Heart right ventricle (tissue), 16 donors: ENCODE measurements around the gene ADAMTS2. TPM values are rescaled to one million over a fixed set of nuclear protein-coding genes. Genes with fewer than 3 reads are reported as not detected.
"Not testable (repeated sequence)": the region's sequence is repeated elsewhere in the genome, so short reads cannot be mapped to it uniquely, and the experiment has no call there.

Experiments
- ATAC-seq, 8 donors: fragments of 200-7000 bp; cut with Tn5 transposase; one replicate each; pipeline ENCODE4 v1.9.1; 2020; ENCODE audit warnings: mild to moderate bottlenecking in 8 of 8, moderate library complexity in 8 of 8, moderate number of reproducible peaks in 1 of 8
- DNase-seq, 2 donors: peaks; one replicate each; pipeline ENCODE4 v3.0.0-alpha.2; 2020
- H3K27ac ChIP-seq, 10 donors: fragments of 200-600 bp; sonication (generic) in 2 of 10; one replicate each; pipeline versions ENCODE4 v1.5.0 to v1.8.0; 2020 to 2022; ENCODE audit warnings: mild to moderate bottlenecking in 3 of 10
- H3K27me3 ChIP-seq, 7 donors: fragments of 200-600 bp; one replicate each; pipeline ENCODE4 v1.8.0; 2021 to 2022; ENCODE audit warnings: mild to moderate bottlenecking in 2 of 7
- H3K36me3 ChIP-seq, 9 donors: fragments of 200-600 bp; sonication (generic) in 1 of 9; one replicate each; pipeline versions ENCODE4 v1.5.0 to v1.8.0; 2020 to 2022; ENCODE audit warnings: mild to moderate bottlenecking in 2 of 9
- H3K4me1 ChIP-seq, 9 donors: fragments of 200-600 bp; sonication (generic) in 1 of 9; one replicate each; pipeline versions ENCODE4 v1.5.0 to v1.8.0; 2020 to 2022; ENCODE audit warnings: mild to moderate bottlenecking in 4 of 9
- H3K4me3 ChIP-seq, 10 donors: fragments of 200-600 bp; sonication (generic) in 2 of 10; one replicate each; pipeline versions ENCODE4 v1.5.0 to v1.8.0; 2020 to 2022; ENCODE audit warnings: mild to moderate bottlenecking in 7 of 10, moderate library complexity in 2 of 10
- H3K9me3 ChIP-seq, 11 donors: fragments of 200-600 bp in 10 of 11; sonication (generic) in 2 of 11; one replicate each; pipeline versions ENCODE4 v1.5.0 to v1.8.0; 2013 to 2022; ENCODE audit warnings: mild to moderate bottlenecking in 2 of 11, control low read depth in 1 of 11, moderate library complexity in 1 of 11
- WGBS, 2 donors: extraction: QIAGEN DNeasy Blood & Tissue Kit; methylation state at CpG; one replicate each; pipeline ENCODE4 v1.1.7; 2013; ENCODE audit warnings: inconsistent platforms in 1 of 2; 5-methylcytosine and 5-hydroxymethylcytosine counted together
- intact Hi-C, 10 donors: fragments of 100-400 bp; cut with DNase I; formaldehyde crosslinking; loops; one replicate each; pipeline versions ENCODE4 v1.11.1 to v1.14.2; 2022
- polyA plus RNA-seq, 2 donors: library from polyadenylated mRNA; stranded (reverse); fragments of 200-250 nt; gene quantifications; one replicate each; pipeline ENCODE4 v1.2.3, GENCODE V29; 2013
- total RNA-seq, 10 donors: library from RNA; stranded (reverse); fragmentation: NEBNext Ultra II Directional in 3 of 10; extraction: Animal tissue kit (Norgen Biotek cat#: 25700) in 3 of 10; gene quantifications; one replicate each; pipeline versions ENCODE4 v1.2.1 to v1.2.4, GENCODE V29; 2021 to 2023
- TF ChIP-seq, protein P1 (sequence below), 9 donors: fragments of 200-600 bp; sonication (generic) in 2 of 9; IDR thresholded peaks; one replicate each; pipeline versions ENCODE4 v1.5.0 to v1.8.0; 2021 to 2022; ENCODE audit warnings: antibody characterized with exemption in 9 of 9, mild to moderate bottlenecking in 5 of 9, moderate library complexity in 1 of 9
- donor health status: Arrhythmogenic right ventricular cardiomyopathy.
- donor health status: ischemic (EF 13 %, LVEDD 7.1; RV severe dilation, severe dysfunction).
- donor health status: healthy with polysubstance abuse.
- donor health status: DM: no; HTN: yes; CAD: no.
- donor health status: DM: no; HTN: no; CAD: no.
- donor health status: ischemic (EF 25% LVEDD 6.9; RV normal size, moderate dysfunction).
- donor health status: ischemic (EF 25% LVEDD 5.7; RV mildly dilated, moderate dysfunction).
- donor health status: healthy.
- donor health status: DM: yes; HTN: yes; CAD: no.
- donor health status: Ischemic cardiomyopathy.
- donor health status: ischemic (EF 35%, LVEDD 5.7; RV mildly dilated, moderate dysfunction).
- donor health status: nonischemic (EF 11% LVEDD 7.7; RV severe dilation, severe dysfunction).
- donor health status: DM: yes; HTN: yes; CAD: no.
- donor health status: PGD.
- donor health status: ischemic (EF 29% LVEDD 5.4; RV normal size, mild dysfunction).
- donor health status: nonischemic (EF 23%, LVEDD 6.1; RV moderate dilation, normal function).

ADAMTS2 gene
- total and polyA plus RNA-seq, 12 donors, result 1.7 to 13.5 (median 3.9) TPM

DNA sequence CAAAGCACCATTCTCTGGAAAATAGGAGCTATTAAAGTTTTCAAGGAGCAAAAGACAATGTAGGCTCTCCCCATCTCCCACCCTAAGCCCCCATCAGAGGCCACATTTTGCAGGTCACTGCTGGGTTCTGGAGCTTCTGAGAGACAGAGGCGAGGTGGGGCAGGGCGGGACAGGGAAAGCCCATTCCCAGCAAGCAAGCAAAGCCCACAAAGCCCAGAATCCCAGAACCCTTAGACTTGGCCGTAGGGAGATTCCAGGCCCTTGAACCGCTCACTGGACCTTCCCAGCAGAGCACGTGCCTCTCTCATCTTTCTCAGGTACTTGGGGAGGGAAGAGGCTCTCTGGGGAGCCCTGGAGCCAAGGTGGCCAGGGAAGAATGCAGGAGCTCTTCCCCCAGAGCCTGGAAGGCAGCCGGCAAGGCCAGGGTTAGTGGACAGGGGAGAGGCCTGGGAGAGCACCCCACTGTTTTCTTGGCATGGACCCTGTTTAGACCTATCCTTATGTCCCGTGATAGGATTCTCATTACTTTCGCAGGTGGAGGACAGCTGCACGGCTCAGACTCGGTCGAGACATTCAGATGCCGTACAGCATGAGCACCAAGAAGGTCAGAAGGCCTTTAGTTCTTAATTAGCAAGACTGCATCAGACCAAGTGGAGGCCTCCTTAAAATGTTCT, 232.7 kb downstream of the ADAMTS2 start:
- H3K36me3 ChIP-seq, result peaks cover 0 to 10% (median 0%) of the 10 kb centered on the region in 9 donors
- TF ChIP-seq, protein P1, sequence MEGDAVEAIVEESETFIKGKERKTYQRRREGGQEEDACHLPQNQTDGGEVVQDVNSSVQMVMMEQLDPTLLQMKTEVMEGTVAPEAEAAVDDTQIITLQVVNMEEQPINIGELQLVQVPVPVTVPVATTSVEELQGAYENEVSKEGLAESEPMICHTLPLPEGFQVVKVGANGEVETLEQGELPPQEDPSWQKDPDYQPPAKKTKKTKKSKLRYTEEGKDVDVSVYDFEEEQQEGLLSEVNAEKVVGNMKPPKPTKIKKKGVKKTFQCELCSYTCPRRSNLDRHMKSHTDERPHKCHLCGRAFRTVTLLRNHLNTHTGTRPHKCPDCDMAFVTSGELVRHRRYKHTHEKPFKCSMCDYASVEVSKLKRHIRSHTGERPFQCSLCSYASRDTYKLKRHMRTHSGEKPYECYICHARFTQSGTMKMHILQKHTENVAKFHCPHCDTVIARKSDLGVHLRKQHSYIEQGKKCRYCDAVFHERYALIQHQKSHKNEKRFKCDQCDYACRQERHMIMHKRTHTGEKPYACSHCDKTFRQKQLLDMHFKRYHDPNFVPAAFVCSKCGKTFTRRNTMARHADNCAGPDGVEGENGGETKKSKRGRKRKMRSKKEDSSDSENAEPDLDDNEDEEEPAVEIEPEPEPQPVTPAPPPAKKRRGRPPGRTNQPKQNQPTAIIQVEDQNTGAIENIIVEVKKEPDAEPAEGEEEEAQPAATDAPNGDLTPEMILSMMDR (IDR thresholded peaks at IDR 0.05), result no peak
- intact Hi-C loops, result no loop called here
- WGBS, 2 donors, result 90 to 91% methylated on average over 12 of the region's 12 CpGs
- no peak overlapping the region for H3K4me3 ChIP-seq
- H3K27me3 ChIP-seq, result no peaks in the 10 kb centered on the region
- ATAC-seq (no peak), DNase-seq (no peak)
- peaks cover 0 to 96% (median 45%) of the 10 kb centered on the region in 11 donors for H3K9me3 ChIP-seq
- H3K4me1 ChIP-seq, result no peaks in the 10 kb centered on the region
- no peak overlapping the region for H3K27ac ChIP-seq

DNA sequence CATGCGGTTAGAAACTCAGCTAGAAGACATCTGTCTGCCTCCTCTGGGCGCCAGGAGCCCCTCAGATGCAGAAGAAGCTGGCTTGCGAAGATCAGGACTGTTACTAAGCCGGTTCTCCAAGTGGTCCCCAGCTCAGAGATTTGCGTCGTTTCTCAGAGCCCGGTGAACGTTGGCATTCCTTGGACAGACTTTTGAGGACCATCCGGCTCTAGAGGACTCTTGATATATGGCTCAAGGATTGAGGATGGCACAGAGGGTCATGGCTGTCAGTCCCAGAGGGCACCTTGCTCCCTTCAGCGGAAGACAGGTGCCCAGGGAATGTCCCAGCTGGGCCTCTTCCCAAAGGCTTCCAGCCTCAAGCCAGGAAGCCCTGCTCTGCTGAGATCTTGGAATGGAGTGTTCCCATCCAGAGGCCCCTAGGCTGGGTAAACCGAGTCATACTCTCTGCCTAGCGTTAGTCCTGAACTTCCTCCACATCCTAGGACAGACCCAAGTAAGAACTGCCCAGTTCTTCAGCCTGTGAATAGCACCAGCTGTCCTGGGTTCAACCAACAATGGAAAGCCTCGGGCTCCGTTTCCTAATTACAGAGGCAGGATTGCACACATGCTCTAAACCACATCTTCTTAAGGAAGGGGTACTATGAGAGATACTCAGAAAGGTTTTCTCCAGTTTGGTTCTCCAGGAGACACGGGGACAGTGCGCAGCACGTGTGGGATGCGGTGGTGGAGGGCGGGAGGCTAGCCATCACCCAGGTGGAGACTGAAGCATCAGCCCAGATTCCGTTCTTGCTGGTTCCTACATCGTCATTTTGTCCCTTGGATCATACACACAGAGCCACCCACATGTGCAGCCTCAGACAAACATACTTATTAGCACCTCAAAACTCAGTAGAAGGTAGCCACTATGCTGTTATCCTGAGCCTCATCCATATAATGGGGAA, 233.7 kb downstream of the ADAMTS2 start:
- Histone ChIP-seq H3K27me3 (no peaks in the 10 kb centered on the region), H3K4me1 (no peaks in the 10 kb centered on the region), H3K27ac (no peak overlapping the region), H3K9me3 (peaks cover 0 to 97% (median 49%) of the 10 kb centered on the region in 11 donors), H3K4me3 (no peak overlapping the region), H3K36me3 (peaks cover 0 to 10% (median 0%) of the 10 kb centered on the region in 9 donors)
- DNase-seq (no peak), ATAC-seq (no peak)
- TF ChIP-seq, protein P1 (IDR thresholded peaks at IDR 0.05), result no peak
- intact Hi-C loops, result no loop called here
- WGBS, 2 donors, result 85 to 86% methylated on average over 21 of the region's 21 CpGs

DNA sequence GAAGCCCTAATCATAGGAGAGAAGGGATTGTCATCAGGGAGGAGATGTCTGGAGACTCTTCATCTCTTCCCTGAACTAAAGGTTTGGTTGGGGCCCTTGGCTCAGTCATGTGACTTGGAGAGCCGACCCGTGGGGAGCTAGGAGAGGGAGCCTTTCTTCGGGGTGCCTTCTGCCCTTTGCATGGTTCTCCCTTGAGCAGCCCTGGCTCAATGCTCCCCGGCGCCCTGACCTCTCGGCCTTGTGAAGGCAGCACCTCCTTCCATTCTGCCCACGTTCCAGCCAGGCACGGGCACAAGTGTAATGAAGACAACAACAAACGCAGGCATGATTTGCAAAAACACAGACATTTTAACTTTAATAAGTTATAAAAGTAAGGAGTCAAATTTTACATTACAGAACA, 234.7 kb downstream of the ADAMTS2 start:
- H3K27ac ChIP-seq, result no peak overlapping the region
- no peak overlapping the region for H3K4me3 ChIP-seq
- H3K4me1 ChIP-seq, result no peaks in the 10 kb centered on the region
- peaks cover 0 to 10% (median 0%) of the 10 kb centered on the region in 9 donors for H3K36me3 ChIP-seq
- intact Hi-C loops, result no loop called here
- TF ChIP-seq, protein P1 (IDR thresholded peaks at IDR 0.05), result no peak
- no peaks in the 10 kb centered on the region for H3K27me3 ChIP-seq
- peaks cover 0 to 89% (median 48%) of the 10 kb centered on the region in 11 donors for H3K9me3 ChIP-seq
- ATAC-seq (no peak), DNase-seq (no peak)
- WGBS, 2 donors, result 87 to 90% methylated on average over 9 of the region's 9 CpGs

DNA sequence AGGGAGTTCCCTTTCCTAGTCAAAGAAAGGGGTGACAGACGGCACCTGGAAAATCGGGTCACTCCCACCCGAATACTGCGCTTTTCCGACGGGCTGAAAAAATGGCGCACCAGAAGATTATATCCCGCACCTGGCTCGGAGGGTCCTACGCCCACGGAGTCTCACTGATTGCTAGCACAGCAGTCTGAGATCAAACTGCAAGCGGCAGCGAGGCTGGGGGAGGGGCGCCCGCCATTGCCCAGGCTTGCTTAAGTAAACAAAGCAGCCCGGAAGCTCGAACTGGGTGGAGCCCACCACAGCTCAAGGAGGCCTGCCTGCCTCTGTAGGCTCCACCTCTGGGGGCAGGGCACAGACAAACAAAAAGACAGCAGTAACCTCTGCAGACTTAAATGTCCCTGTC, 244.0 kb downstream of the ADAMTS2 start:
- DNase-seq, H3K4me3 ChIP-seq, ATAC-seq, intact Hi-C loops, H3K4me1 ChIP-seq, H3K27ac ChIP-seq, H3K27me3 ChIP-seq: not testable (repeated sequence)
- WGBS, 2 donors, result 88 to 95% methylated on average over 16 to 17 of the region's 17 CpGs
- peaks cover 0 to 18% (median 0%) of the 10 kb centered on the region in 9 donors for H3K36me3 ChIP-seq
- peaks cover 4 to 67% (median 43%) of the 10 kb centered on the region in 11 donors for H3K9me3 ChIP-seq
